Measurements from ENCODE around the gene RNF208. TPM values are rescaled to one million over a fixed set of nuclear protein-coding genes. Genes with fewer than 3 reads are reported as not detected.

RNF208 gene
- total and polyA plus RNA-seq, 4 donors, result 0.28 to 7.1 (median 2.6) TPM

- peaks cover 8 to 18% (median 13%) of the 10 kb centered on the region in 4 donors for H3K4me1 ChIP-seq (ENCODE audit: control insufficient read depth in 4 of 4, insufficient read depth in 4 of 4, low read length in 3 of 4)
- no peaks in the 10 kb centered on the region for H3K27me3 ChIP-seq (ENCODE audit: control insufficient read depth in 4 of 4, insufficient read depth in 4 of 4, low read length in 3 of 4)
- 30% methylated on average over 25 of the region's 25 CpGs for WGBS
- DNase-seq (ENCODE audit: low spot score), result peak; percentile 87
- no peak within 1 kb of the TSS for H3K27ac ChIP-seq (ENCODE audit: low read depth in 1 of 2, low read length in 2 of 2)
- TF ChIP-seq TAF1 (conservative IDR thresholded peaks at IDR 0.05) (no peak), CTCF (IDR thresholded peaks at IDR 0.05; ENCODE audit: low read depth, low read length, missing input control) (peak; percentile 91), RAD21 (IDR thresholded peaks at IDR 0.05) (peak; percentile 93 to 96), EGR1 (IDR thresholded peaks at IDR 0.05; ENCODE audit: low read depth in 2 of 2) (no peak), REST (IDR thresholded peaks at IDR 0.05) (no peak), SP1 (IDR thresholded peaks at IDR 0.05) (no peak), GABPA (IDR thresholded peaks at IDR 0.05 in 1 of 2, conservative IDR thresholded peaks at IDR 0.05 in 1 of 2) (no peak)
- no peaks in the 10 kb centered on the region for H3K9me3 ChIP-seq (ENCODE audit: control insufficient read depth in 4 of 4, low read length in 3 of 4)
- no peaks in the 10 kb centered on the region for H3K36me3 ChIP-seq (ENCODE audit: control insufficient read depth in 4 of 4, insufficient read depth in 3 of 4, low read depth in 1 of 4, low read length in 3 of 4)
- no peak within 1 kb of the TSS for H3K4me3 ChIP-seq (ENCODE audit: low read depth in 1 of 3, low read length in 3 of 3)
- no peak within 1 kb of the TSS for H3K9ac ChIP-seq (ENCODE audit: low read depth in 1 of 2, low read length in 2 of 2)
Observed at GRCh38 chr9:137227054-137227852, 5.2 kb upstream of the RNF208 start, which contains the start of gene RNF224. RNF224 (plus strand) TSS chr9:137227502; CDS start chr9:137228336, 834 bp downstream.

GRCh38 chr9:137226338-137227053 lies 4.5 kb upstream of the RNF208 start:
- Histone ChIP-seq H3K27ac (ENCODE audit: low read depth in 1 of 2, low read length in 2 of 2) (no peak overlapping the region), H3K4me1 (ENCODE audit: control insufficient read depth in 4 of 4, insufficient read depth in 4 of 4, low read length in 3 of 4) (peaks cover 8 to 21% (median 14%) of the 10 kb centered on the region in 4 donors), H3K9me3 (ENCODE audit: control insufficient read depth in 4 of 4, low read length in 3 of 4) (no peaks in the 10 kb centered on the region), H3K4me3 (ENCODE audit: low read depth in 1 of 3, low read length in 3 of 3) (no peak overlapping the region), H3K27me3 (ENCODE audit: control insufficient read depth in 4 of 4, insufficient read depth in 4 of 4, low read length in 3 of 4) (no peaks in the 10 kb centered on the region), H3K9ac (ENCODE audit: low read depth in 1 of 2, low read length in 2 of 2) (no peak overlapping the region), H3K36me3 (ENCODE audit: control insufficient read depth in 4 of 4, insufficient read depth in 3 of 4, low read depth in 1 of 4, low read length in 3 of 4) (no peaks in the 10 kb centered on the region)
- no peak for DNase-seq (ENCODE audit: low spot score)
- WGBS, result 63% methylated on average over 18 of the region's 18 CpGs
- TF ChIP-seq REST (IDR thresholded peaks at IDR 0.05), result no peak
- no peak for TF ChIP-seq CTCF (IDR thresholded peaks at IDR 0.05; ENCODE audit: low read depth, low read length, missing input control)
- TF ChIP-seq MAX (IDR thresholded peaks at IDR 0.05), result no peak
- TF ChIP-seq YY1 (IDR thresholded peaks at IDR 0.05), result no peak
- no peak for TF ChIP-seq RXRA (IDR thresholded peaks at IDR 0.05)
- no peak for TF ChIP-seq JUND (IDR thresholded peaks at IDR 0.05)
- TF ChIP-seq HNF4A (conservative IDR thresholded peaks at IDR 0.05), result no peak
- no peak for TF ChIP-seq EGR1 (IDR thresholded peaks at IDR 0.05; ENCODE audit: low read depth in 2 of 2)
- TF ChIP-seq HNF4G (IDR thresholded peaks at IDR 0.05), result no peak
- TF ChIP-seq ATF3 (IDR thresholded peaks at IDR 0.05), result no peak
- TF ChIP-seq RAD21 (IDR thresholded peaks at IDR 0.05), result no peak
